Measurements from ENCODE around the gene ARPIN.

ARPIN gene

DNA sequence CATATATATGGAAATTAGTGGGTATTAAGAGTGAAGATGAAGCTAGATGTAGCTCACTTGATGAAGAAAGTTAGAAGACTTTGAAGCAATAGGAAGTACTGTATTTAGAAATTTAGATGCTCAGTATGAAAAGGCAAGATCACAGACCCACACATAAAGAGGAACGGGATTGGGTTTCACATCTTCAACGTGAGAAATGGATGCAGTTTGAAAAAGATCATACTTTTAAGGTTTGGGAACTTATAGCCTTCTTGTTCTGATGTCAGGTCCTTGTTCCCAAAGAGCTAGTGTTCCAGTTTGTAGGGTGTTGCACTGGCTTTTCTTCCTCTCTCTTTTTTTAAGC, 35.7 kb downstream of the ARPIN start:
- no peaks in the 10 kb centered on the region for H3K79me2 ChIP-seq (ENCODE audit: insufficient read depth, low read length)
- H3K4me3 ChIP-seq (ENCODE audit: insufficient read depth, low read length, poor library complexity, severe bottlenecking), result no peak overlapping the region
- peaks cover 3% of the 10 kb centered on the region; the same call in 1 of the 2 replicates for H3K36me3 ChIP-seq (ENCODE audit: low read length)
- H3K4me2 ChIP-seq (ENCODE audit: low read depth, low read length, poor library complexity, severe bottlenecking), result no peak overlapping the region
- TF ChIP-seq CTCF (IDR thresholded peaks at IDR 0.05; ENCODE audit: insufficient read depth, low read length, poor library complexity, severe bottlenecking), result no peak
- no peak for TF ChIP-seq EZH2phosphoT487 (conservative IDR thresholded peaks at IDR 0.05; ENCODE audit: low read length)
- H3K9me3 ChIP-seq (ENCODE audit: insufficient read depth, low read length), result no peaks in the 10 kb centered on the region
- no peaks in the 10 kb centered on the region for H4K20me1 ChIP-seq (ENCODE audit: low read depth, low read length)
- H3F3A ChIP-seq (ENCODE audit: insufficient read depth), result no peaks in the 10 kb centered on the region
- no peaks in the 10 kb centered on the region for H3K27me3 ChIP-seq (ENCODE audit: low read length)
- no peak overlapping the region for H2AFZ ChIP-seq (ENCODE audit: low read depth, low read length, severe bottlenecking)
- H3K27ac ChIP-seq (ENCODE audit: low read depth, low read length), result no peak overlapping the region
- H3K9me2 ChIP-seq (replicated peaks; ENCODE audit: insufficient read depth, low read length), result no peaks in the 10 kb centered on the region
- no peak overlapping the region for H3K9ac ChIP-seq (ENCODE audit: low read length)

GRCh38 chr15:89876396-89877082, 36.2 kb downstream of the ARPIN start:
- Histone ChIP-seq H3K36me3 (ENCODE audit: low read length) (peaks cover 3% of the 10 kb centered on the region; the same call in 1 of the 2 replicates), H3K4me2 (ENCODE audit: low read depth, low read length, poor library complexity, severe bottlenecking) (no peak overlapping the region)

DNA sequence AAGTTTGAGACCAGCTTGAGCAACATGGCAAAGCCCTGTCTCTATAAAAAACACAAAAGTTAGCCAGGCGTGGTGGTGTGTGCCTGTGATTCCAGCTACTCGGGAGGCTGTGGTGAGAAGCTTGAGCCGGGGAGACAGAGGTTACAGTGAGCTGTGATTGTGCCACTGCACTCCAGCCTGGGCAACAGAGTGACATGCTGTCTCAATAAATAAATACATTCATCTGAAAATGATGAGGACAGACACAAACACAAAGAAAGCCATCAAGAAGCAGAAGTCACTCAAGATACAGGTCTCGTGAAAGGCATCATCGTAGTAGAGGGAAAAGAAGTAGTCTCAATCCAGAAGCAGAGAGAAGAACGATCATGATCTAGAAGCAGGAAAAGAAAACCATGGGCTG, 37.0 kb downstream of the ARPIN start:
- peaks cover 3% of the 10 kb centered on the region; the same call in 1 of the 2 replicates for H3K36me3 ChIP-seq (ENCODE audit: low read length)
- no peak overlapping the region for H3K4me2 ChIP-seq (ENCODE audit: low read depth, low read length, poor library complexity, severe bottlenecking)
- H3F3A ChIP-seq (ENCODE audit: insufficient read depth), result no peaks in the 10 kb centered on the region
- H3K27ac ChIP-seq (ENCODE audit: low read depth, low read length), result no peak overlapping the region
- H3K9ac ChIP-seq (ENCODE audit: low read length), result no peak overlapping the region
- H2AFZ ChIP-seq (ENCODE audit: low read depth, low read length, severe bottlenecking), result no peak overlapping the region
- H3K79me2 ChIP-seq (ENCODE audit: insufficient read depth, low read length), result no peaks in the 10 kb centered on the region
- H3K4me3 ChIP-seq (ENCODE audit: insufficient read depth, low read length, poor library complexity, severe bottlenecking), result no peak overlapping the region
- no peaks in the 10 kb centered on the region for H3K9me3 ChIP-seq (ENCODE audit: insufficient read depth, low read length)
- H3K9me2 ChIP-seq (replicated peaks; ENCODE audit: insufficient read depth, low read length), result no peaks in the 10 kb centered on the region
- H4K20me1 ChIP-seq (ENCODE audit: low read depth, low read length), result no peaks in the 10 kb centered on the region
- H3K27me3 ChIP-seq (ENCODE audit: low read length), result no peaks in the 10 kb centered on the region
- TF ChIP-seq EZH2phosphoT487 (conservative IDR thresholded peaks at IDR 0.05; ENCODE audit: low read length) (no peak), CTCF (IDR thresholded peaks at IDR 0.05; ENCODE audit: insufficient read depth, low read length, poor library complexity, severe bottlenecking) (no peak)

More at GRCh38 chr15:89876396-89877082, 36.2 kb downstream of the ARPIN start:
- no peaks in the 10 kb centered on the region for H3F3A ChIP-seq (ENCODE audit: insufficient read depth)
- H3K27me3 ChIP-seq (ENCODE audit: low read length), result no peaks in the 10 kb centered on the region
- no peaks in the 10 kb centered on the region for H4K20me1 ChIP-seq (ENCODE audit: low read depth, low read length)
- no peaks in the 10 kb centered on the region for H3K9me2 ChIP-seq (replicated peaks; ENCODE audit: insufficient read depth, low read length)
- H2AFZ ChIP-seq (ENCODE audit: low read depth, low read length, severe bottlenecking), result no peak overlapping the region
- H3K9ac ChIP-seq (ENCODE audit: low read length), result no peak overlapping the region
- H3K9me3 ChIP-seq (ENCODE audit: insufficient read depth, low read length), result no peaks in the 10 kb centered on the region
- TF ChIP-seq CTCF (IDR thresholded peaks at IDR 0.05; ENCODE audit: insufficient read depth, low read length, poor library complexity, severe bottlenecking) (no peak), EZH2phosphoT487 (conservative IDR thresholded peaks at IDR 0.05; ENCODE audit: low read length) (no peak)
- no peak overlapping the region for H3K27ac ChIP-seq (ENCODE audit: low read depth, low read length)
- H3K4me3 ChIP-seq (ENCODE audit: insufficient read depth, low read length, poor library complexity, severe bottlenecking), result no peak overlapping the region
- no peaks in the 10 kb centered on the region for H3K79me2 ChIP-seq (ENCODE audit: insufficient read depth, low read length)

Measured in SU-DHL-6 (cell line).